Right lobe of liver (tissue), 4 donors: ENCODE data around the gene ABLIM3.

Experiments used
- POLR2A ChIP-seq: fragments of 450-650 bp; IDR thresholded peaks from one replicate; pipeline ENCODE4 v1.6.1; 2017; ENCODE audit warnings: antibody characterized with exemption, mild to moderate bottlenecking
- TF ChIP-seq, protein P1 (sequence below), 4 donors: fragments of 200-600 bp in 3 of 4; fragments of 450-650 bp in 1 of 4; IDR thresholded peaks; one replicate each; pipeline versions ENCODE4 v1.5.1 to v1.8.0; 2016 to 2022; ENCODE audit warnings: antibody characterized with exemption in 4 of 4, mild to moderate bottlenecking in 2 of 4
- donor health status: DM: no; HTN: no; CAD: no.
- donor health status: DM: no; HTN: no; CAD: no.
- donor health status: DM: no; HTN: yes; CAD: no.

- TF ChIP-seq POLR2A = no peak
- TF ChIP-seq, protein P1, sequence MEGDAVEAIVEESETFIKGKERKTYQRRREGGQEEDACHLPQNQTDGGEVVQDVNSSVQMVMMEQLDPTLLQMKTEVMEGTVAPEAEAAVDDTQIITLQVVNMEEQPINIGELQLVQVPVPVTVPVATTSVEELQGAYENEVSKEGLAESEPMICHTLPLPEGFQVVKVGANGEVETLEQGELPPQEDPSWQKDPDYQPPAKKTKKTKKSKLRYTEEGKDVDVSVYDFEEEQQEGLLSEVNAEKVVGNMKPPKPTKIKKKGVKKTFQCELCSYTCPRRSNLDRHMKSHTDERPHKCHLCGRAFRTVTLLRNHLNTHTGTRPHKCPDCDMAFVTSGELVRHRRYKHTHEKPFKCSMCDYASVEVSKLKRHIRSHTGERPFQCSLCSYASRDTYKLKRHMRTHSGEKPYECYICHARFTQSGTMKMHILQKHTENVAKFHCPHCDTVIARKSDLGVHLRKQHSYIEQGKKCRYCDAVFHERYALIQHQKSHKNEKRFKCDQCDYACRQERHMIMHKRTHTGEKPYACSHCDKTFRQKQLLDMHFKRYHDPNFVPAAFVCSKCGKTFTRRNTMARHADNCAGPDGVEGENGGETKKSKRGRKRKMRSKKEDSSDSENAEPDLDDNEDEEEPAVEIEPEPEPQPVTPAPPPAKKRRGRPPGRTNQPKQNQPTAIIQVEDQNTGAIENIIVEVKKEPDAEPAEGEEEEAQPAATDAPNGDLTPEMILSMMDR (IDR thresholded peaks at IDR 0.05) = no peak
Measured at GRCh38 chr5:149304195-149305078, 163.1 kb downstream of the ABLIM3 start.
